K562 (cell line): ENCODE measurements around the gene RASD2. TPM values are rescaled to one million over a fixed set of nuclear protein-coding genes. Genes with fewer than 3 reads are reported as not detected.
A peak's percentile ranks its signal among the peaks of the same experiment; 100 is the strongest.

Experiments
- ATAC-seq: fragments of 200-7000 bp; cut with Tn5 transposase; 3 replicates; pipeline ENCODE4 v1.9.1; 2020; ENCODE audit warnings: moderate library complexity
- BruUV-seq: library from RNA; stranded (reverse); fragments of 400-500 nt; replicated peaks from 2 replicates; lab custom pipeline; 2021; lab: Mats Ljungman, UMichigan
- CTCF ChIA-PET: fragments of 300-600 bp; formaldehyde crosslinking; extraction: SDS; loops from one replicate; lab custom pipeline; 2021; ENCODE audit warnings: low intra/inter-chr PET ratio; lab: Yijun Ruan, JAX
- POLR2A ChIA-PET: fragments of 300-600, 350-650 bp; sonication (Branson Sonifier 250); formaldehyde crosslinking; extraction: SDS; loops from one replicate; lab custom pipeline; 2021; ENCODE audit warnings: antibody characterized with exemption, inconsistent platforms; lab: Yijun Ruan, JAX
- DNase-seq, 4 experiments: peaks; one replicate each; pipeline versions ENCODE4 v3.0.0 to v3.0.0-alpha.2; 2011 to 2018; ENCODE audit warnings: low spot score in 3 of 4, mixed read lengths in 3 of 4; ENCODE audit errors: extremely low read depth in 1 of 4
- FAIRE-seq: peaks from 2 replicates; lab custom pipeline; 2011; peaks lifted over from hg19 to GRCh38; lab: Jason Lieb, UNC
- H2AFZ ChIP-seq: 2 replicates; pipeline ENCODE4 v1.6.0; 2011; ENCODE audit warnings: low read depth, low read length, control low read depth, inconsistent platforms
- H3K27ac ChIP-seq: fragments of 200-600 bp; 3 replicates; pipeline ENCODE4 v1.8.0; 2011; ENCODE audit warnings: low read depth, mild to moderate bottlenecking, control low read depth, inconsistent platforms, low read length, moderate library complexity, mixed read lengths; ENCODE audit errors: extremely low read depth
- H3K27me3 ChIP-seq, 2 experiments: fragments of 300-600 bp in 1 of 2; 2 replicates in 1 of 2; 3 replicates in 1 of 2; pipeline versions ENCODE4 v1.6.0 to v1.8.0; 2011; ENCODE audit warnings: inconsistent platforms in 2 of 2, low read length in 2 of 2, mild to moderate bottlenecking in 1 of 2, mixed read lengths in 1 of 2, moderate library complexity in 1 of 2; ENCODE audit not compliant: control insufficient read depth in 2 of 2, insufficient read depth in 2 of 2
- H3K36me3 ChIP-seq: fragments of 300-600 bp; 3 replicates; pipeline ENCODE4 v1.8.0; 2011; ENCODE audit warnings: mild to moderate bottlenecking, low read length, inconsistent platforms; ENCODE audit not compliant: control insufficient read depth, insufficient read depth
- H3K4me1 ChIP-seq, 2 experiments: fragments of 200-600 bp in 1 of 2; replicated peaks in 1 of 2; 2 replicates in 1 of 2; 3 replicates in 1 of 2; pipeline versions ENCODE4 v1.5.1 to v1.8.0; 2011; ENCODE audit warnings: inconsistent platforms in 2 of 2, low read length in 2 of 2, mild to moderate bottlenecking in 1 of 2, mixed read lengths in 1 of 2, moderate library complexity in 1 of 2; ENCODE audit not compliant: control insufficient read depth in 2 of 2, insufficient read depth in 2 of 2
- H3K4me2 ChIP-seq: 2 replicates; pipeline ENCODE4 v1.6.1; 2011; ENCODE audit warnings: low read length, control low read depth, inconsistent platforms, mixed read lengths; ENCODE audit not compliant: insufficient read depth
- H3K4me3 ChIP-seq: fragments of 200-600 bp; sonication (generic), shearing (Covaris generic); 2 replicates; pipeline ENCODE4 v1.5.1; 2016; ENCODE audit warnings: control low read depth, inconsistent platforms
- H3K79me2 ChIP-seq: fragments of 200-600 bp; 3 replicates; pipeline ENCODE4 v1.8.0; 2011; ENCODE audit warnings: low read length, inconsistent platforms; ENCODE audit not compliant: control insufficient read depth, insufficient read depth
- H3K9ac ChIP-seq, 2 experiments: 2 replicates each; pipeline versions ENCODE4 v1.6.0 to v1.6.1; 2011; ENCODE audit warnings: low read depth in 2 of 2, low read length in 2 of 2, control low read depth in 1 of 2, inconsistent platforms in 1 of 2, mild to moderate bottlenecking in 1 of 2, mixed read lengths in 1 of 2; ENCODE audit not compliant: insufficient read depth in 1 of 2
- H3K9me1 ChIP-seq: one replicate; pipeline ENCODE4 v1.6.0; 2011; ENCODE audit warnings: inconsistent platforms, mild to moderate bottlenecking, low read length, moderate library complexity; ENCODE audit not compliant: control insufficient read depth, insufficient read depth
- H3K9me3 ChIP-seq: replicated peaks from 2 replicates; pipeline ENCODE4 v1.5.1; 2011; ENCODE audit warnings: low read depth, low read length, inconsistent platforms; ENCODE audit not compliant: control insufficient read depth, insufficient read depth
- H4K20me1 ChIP-seq: replicated peaks from 2 replicates; pipeline ENCODE4 v1.6.1; 2011; ENCODE audit warnings: low read length, inconsistent platforms, mixed read lengths; ENCODE audit not compliant: control insufficient read depth, insufficient read depth
- BRD4 ChIP-seq: fragments of 200-600 bp; sonication (generic); IDR thresholded peaks from 2 replicates; pipeline ENCODE4 v1.6.1; 2017; ENCODE audit warnings: inconsistent platforms
- DPF2 ChIP-seq: fragments of 450-650 bp; IDR thresholded peaks from 2 replicates; pipeline ENCODE4 v1.6.1; 2016
- FOXM1 ChIP-seq, 2 experiments: fragments of 450-650 bp in 1 of 2; sonication (generic) in 1 of 2; formaldehyde crosslinking in 1 of 2; IDR thresholded peaks; 2 replicates each; pipeline versions ENCODE4 v1.6.1 to v1.9.0; 2017 to 2022; ENCODE audit warnings: low read depth in 2 of 2, mild to moderate bottlenecking in 2 of 2, missing genetic modification reagents in 1 of 2, moderate library complexity in 1 of 2
- GATAD2B ChIP-seq: fragments of 450-650 bp; IDR thresholded peaks from 2 replicates; pipeline ENCODE4 v1.6.1; 2017; ENCODE audit warnings: mild to moderate bottlenecking, borderline replicate concordance
- MED1 ChIP-seq: sonication (generic); formaldehyde crosslinking; IDR thresholded peaks from 2 replicates; pipeline ENCODE4 v1.8.1; 2023; ENCODE audit warnings: missing genetic modification reagents, borderline replicate concordance
- NRF1 ChIP-seq, 2 experiments: fragments of 450-650 bp; IDR thresholded peaks in 1 of 2; conservative IDR thresholded peaks in 1 of 2; 2 replicates each; pipeline ENCODE4 v1.6.1; 2014; ENCODE audit warnings: mild to moderate bottlenecking in 2 of 2
- POLR2G ChIP-seq: fragments of 200-400 bp; formaldehyde crosslinking; IDR thresholded peaks from 2 replicates; pipeline ENCODE4 v1.6.1; 2017; ENCODE audit warnings: low read depth, mild to moderate bottlenecking, antibody characterized with exemption, low read length, moderate library complexity
- RERE ChIP-seq: sonication (generic); formaldehyde crosslinking; IDR thresholded peaks from 2 replicates; pipeline ENCODE4 v1.8.0; 2023; ENCODE audit warnings: missing genetic modification reagents, mild to moderate bottlenecking, borderline replicate concordance
- SAFB ChIP-seq: fragments of 200-400 bp; formaldehyde crosslinking; IDR thresholded peaks from 2 replicates; pipeline ENCODE4 v1.6.1; 2017; ENCODE audit warnings: low read depth, low read length, borderline replicate concordance
- WGBS: fragments of 100-300 bp; shearing (Covaris generic); methylation state at CpG from one replicate; pipeline ENCODE4 v1.1.6; 2016; ENCODE audit warnings: low coverage, mixed read lengths; ENCODE audit not compliant: insufficient coverage; ENCODE audit errors: missing lambda C conversion rate; 5-methylcytosine and 5-hydroxymethylcytosine counted together
- in situ Hi-C: fragments of 300-500 bp; cut with MboI; formaldehyde crosslinking; loops from 4 replicates; pipeline ENCODE4 v1.15.0; 2018; ENCODE audit warnings: inconsistent platforms, mixed read lengths
- intact Hi-C: fragments of 100-400 bp; cut with micrococcal nuclease; formaldehyde crosslinking; loops from 2 replicates; pipeline ENCODE4 v1.14.2; 2022
- polyA plus RNA-seq, 8 experiments: library from polyadenylated mRNA; depleted of rRNA in 4 of 8; stranded (reverse) in 5 of 8; unstranded in 3 of 8; fragments of >200 nt; fragmentation: Nextera tagmentation in 2 of 8; fragmentation: Illumina TruSeq in 1 of 8; extraction: Ambion mirVana in 2 of 8; extraction: Trizol in 1 of 8; gene quantifications; 2 replicates each; pipeline versions ENCODE4 v1.2.1 to v1.2.3, GENCODE V29; 2011 to 2014; ENCODE audit warnings: inconsistent platforms in 1 of 8, missing spikeins in 1 of 8
- total RNA-seq, 7 experiments: library from RNA; depleted of rRNA in 6 of 7; stranded (reverse); fragments of >200 nt in 6 of 7; fragmentation: Illumina TruSeq in 2 of 7; extraction: Trizol in 2 of 7; gene quantifications; 2 replicates each; pipeline versions ENCODE4 v1.2.1 to v1.2.3, GENCODE V29; 2011 to 2021; ENCODE audit warnings: low replicate concordance in 1 of 7
- TF ChIP-seq, protein P1 (sequence below): sonication (generic); formaldehyde crosslinking; IDR thresholded peaks from 2 replicates; pipeline ENCODE4 v1.8.0; 2022; ENCODE audit warnings: mild to moderate bottlenecking, low read depth, missing genetic modification reagents

Gene RASD2
- total and polyA plus RNA-seq, 9 of the 15 experiments (the other 6 are each of a cell fraction or from before 2014, with no cell fraction given) = 0.05 TPM; not detected in 8

DNA sequence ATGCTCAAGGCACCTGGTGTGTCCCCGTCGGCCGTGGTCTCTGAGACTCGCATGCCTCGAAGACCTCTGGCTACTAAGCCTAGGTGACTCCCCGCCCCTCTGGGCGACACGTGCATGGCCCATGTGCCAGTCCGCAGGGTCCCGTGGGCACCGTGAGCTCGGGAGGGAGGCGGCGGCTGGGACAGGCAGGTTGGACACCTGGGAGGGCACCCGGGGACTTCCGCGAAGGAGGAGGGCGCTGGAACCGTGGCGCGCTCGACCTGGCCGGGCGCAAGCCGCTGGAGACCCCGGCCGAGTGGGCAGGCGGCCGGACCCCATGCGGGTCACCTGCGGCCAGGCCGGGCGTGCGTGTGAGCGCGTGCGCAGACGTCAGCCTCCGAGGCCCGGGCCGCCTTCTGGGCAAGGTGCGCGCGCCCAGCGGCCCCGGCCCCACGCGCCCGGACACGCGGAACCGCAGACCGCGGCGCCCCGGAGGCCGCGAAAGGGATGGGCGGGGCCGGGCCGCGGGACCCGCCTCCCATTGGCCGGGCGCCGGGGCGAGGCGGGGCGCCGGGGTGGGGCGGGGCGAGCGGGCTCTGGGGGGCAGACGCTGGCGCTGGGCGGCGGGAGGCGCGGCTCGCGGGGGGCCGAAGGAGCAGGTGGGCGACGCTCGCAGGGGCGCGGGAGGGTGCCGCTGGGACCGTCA is 579 bp upstream of the RASD2 start:
- no peaks in the 10 kb centered on the region for H3K9me3 ChIP-seq
- peak; percentile 55 to 96 (median 91) for DNase-seq
- TF ChIP-seq RERE (CRISPR knock-in tag) = no peak
- TF ChIP-seq MED1 (CRISPR knock-in tag) = no peak
- TF ChIP-seq POLR2G = peak; percentile 70
- TF ChIP-seq BRD4 = no peak
- TF ChIP-seq NRF1 (conservative IDR thresholded peaks at IDR 0.05 in 1 of 2, IDR thresholded peaks at IDR 0.05 in 1 of 2) = peak in 1 of 2 experiments; percentile 47; a peak in 2 of 4 replicates
- TF ChIP-seq, protein P1, sequence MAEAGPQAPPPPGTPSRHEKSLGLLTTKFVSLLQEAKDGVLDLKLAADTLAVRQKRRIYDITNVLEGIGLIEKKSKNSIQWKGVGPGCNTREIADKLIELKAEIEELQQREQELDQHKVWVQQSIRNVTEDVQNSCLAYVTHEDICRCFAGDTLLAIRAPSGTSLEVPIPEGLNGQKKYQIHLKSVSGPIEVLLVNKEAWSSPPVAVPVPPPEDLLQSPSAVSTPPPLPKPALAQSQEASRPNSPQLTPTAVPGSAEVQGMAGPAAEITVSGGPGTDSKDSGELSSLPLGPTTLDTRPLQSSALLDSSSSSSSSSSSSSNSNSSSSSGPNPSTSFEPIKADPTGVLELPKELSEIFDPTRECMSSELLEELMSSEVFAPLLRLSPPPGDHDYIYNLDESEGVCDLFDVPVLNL = no peak
- peak; percentile 65; the same call in 1 of the 2 replicates for TF ChIP-seq SAFB
- TF ChIP-seq GATAD2B = peak; percentile 83; the same call in 1 of the 2 replicates
- no peak for TF ChIP-seq DPF2
- no peak for TF ChIP-seq FOXM1 (IDR thresholded peaks at IDR 0.05; ENCODE audit: low read depth)
- no peak for TF ChIP-seq FOXM1 (CRISPR knock-in tag; IDR thresholded peaks at IDR 0.05; ENCODE audit: low read depth)

More for the DNA sequence above, 579 bp upstream of the RASD2 start:
- Histone ChIP-seq H3K9ac (peak overlapping the region; percentile 34 to 87; a peak in 3 of 4 replicates), H3K9me1 (no peaks in the 10 kb centered on the region), H3K36me3 (no peaks in the 10 kb centered on the region), H3K79me2 (no peaks in the 10 kb centered on the region), H3K4me3 (peak overlapping the region; percentile 32), H4K20me1 (no peaks in the 10 kb centered on the region), H3K4me2 (peak overlapping the region; percentile 70), H2AFZ (peak overlapping the region; percentile 92), H3K27ac (no peak overlapping the region), H3K27me3 (peaks cover 0 to 24% of the 10 kb centered on the region in 2 experiments; a peak in 2 of 5 replicates), H3K4me1 (peaks cover 0 to 22% of the 10 kb centered on the region in 2 experiments; a peak in 2 of 5 replicates)
- ATAC-seq (peak; percentile 96), FAIRE-seq (no peak)
- intact Hi-C loops (no loop called here), in situ Hi-C loops (no loop called here)
- WGBS = 7% methylated on average over 24 of the region's 89 CpGs
- ChIA-PET POLR2A (no interaction called here), CTCF (no interaction called here)
- no TSS peak for BruUV-seq
